ENCODE data around the gene ABAT. TPM values are rescaled to one million over a fixed set of nuclear protein-coding genes. Genes with fewer than 3 reads are reported as not detected.

The ABAT gene
- total RNA-seq, 2 experiments from 2014 or later = 2.9 to 3.0 TPM

- ATAC-seq (no peak), DNase-seq (no peak)
- peaks cover 4% of the 10 kb centered on the region for H3K4me1 Mint-ChIP-seq (ENCODE audit: low read depth)
- CTCF ChIA-PET = no interaction called here
- H3K27me3 Mint-ChIP-seq (ENCODE audit: low read depth) = no peaks in the 10 kb centered on the region
- no peaks in the 10 kb centered on the region for H3K9me3 Mint-ChIP-seq (ENCODE audit: insufficient read depth)
- no peaks in the 10 kb centered on the region for H3K36me3 Mint-ChIP-seq (ENCODE audit: low read depth)
- POLR2A ChIA-PET = no interaction called here
- H3K27ac Mint-ChIP-seq = no peak overlapping the region
- no peak overlapping the region for H3K4me3 Mint-ChIP-seq
These were observed 52.9 kb downstream of the ABAT start for GRCh38 chr16:8727131-8727806.

- Mint-ChIP-seq H3K9me3 (ENCODE audit: insufficient read depth) (no peaks in the 10 kb centered on the region), H3K4me3 (no peak overlapping the region), H3K36me3 (ENCODE audit: low read depth) (no peaks in the 10 kb centered on the region), H3K4me1 (ENCODE audit: low read depth) (peaks cover 4% of the 10 kb centered on the region), H3K27ac (no peak overlapping the region), H3K27me3 (ENCODE audit: low read depth) (no peaks in the 10 kb centered on the region)
- ChIA-PET POLR2A (no interaction called here), CTCF (no interaction called here)
- ATAC-seq = no peak
- DNase-seq = no peak
These were observed 53.6 kb downstream of the ABAT start for GRCh38 chr16:8727857-8728618.

GRCh38 chr16:8729779-8730334 is 55.4 kb downstream of the ABAT start:
- no peaks in the 10 kb centered on the region for H3K9me3 Mint-ChIP-seq (ENCODE audit: insufficient read depth)

GRCh38 chr16:8730335-8730915 is 56.0 kb downstream of the ABAT start:
- ChIA-PET CTCF (no interaction called here), POLR2A (no interaction called here)
- no peaks in the 10 kb centered on the region for H3K9me3 Mint-ChIP-seq (ENCODE audit: insufficient read depth)
- ATAC-seq = no peak
- no peak overlapping the region for H3K4me3 Mint-ChIP-seq
- H3K27me3 Mint-ChIP-seq (ENCODE audit: low read depth) = no peaks in the 10 kb centered on the region
- H3K36me3 Mint-ChIP-seq (ENCODE audit: low read depth) = no peaks in the 10 kb centered on the region
- H3K27ac Mint-ChIP-seq = no peak overlapping the region
- no peak for DNase-seq
- H3K4me1 Mint-ChIP-seq (ENCODE audit: low read depth) = peaks cover 4% of the 10 kb centered on the region

More at GRCh38 chr16:8729779-8730334, 55.4 kb downstream of the ABAT start:
- DNase-seq = no peak
- Mint-ChIP-seq H3K4me3 (no peak overlapping the region), H3K27ac (no peak overlapping the region), H3K27me3 (ENCODE audit: low read depth) (no peaks in the 10 kb centered on the region), H3K36me3 (ENCODE audit: low read depth) (no peaks in the 10 kb centered on the region), H3K4me1 (ENCODE audit: low read depth) (peaks cover 4% of the 10 kb centered on the region)
- ATAC-seq = no peak
- ChIA-PET CTCF (no interaction called here), POLR2A (no interaction called here)

GRCh38 chr16:8733849-8734540 is 59.6 kb downstream of the ABAT start:
- Mint-ChIP-seq H3K27ac (no peak overlapping the region), H3K4me1 (ENCODE audit: low read depth) (peaks cover 4% of the 10 kb centered on the region), H3K36me3 (ENCODE audit: low read depth) (no peaks in the 10 kb centered on the region), H3K4me3 (no peak overlapping the region), H3K27me3 (ENCODE audit: low read depth) (no peaks in the 10 kb centered on the region), H3K9me3 (ENCODE audit: insufficient read depth) (no peaks in the 10 kb centered on the region)
- ATAC-seq (no peak), DNase-seq (no peak)
- POLR2A ChIA-PET = no interaction called here
- CTCF ChIA-PET = no interaction called here

- no peaks in the 10 kb centered on the region for H3K36me3 Mint-ChIP-seq (ENCODE audit: low read depth)
- no peaks in the 10 kb centered on the region for H3K27me3 Mint-ChIP-seq (ENCODE audit: low read depth)
- ATAC-seq (no peak), DNase-seq (no peak)
- H3K4me3 Mint-ChIP-seq = no peak overlapping the region
- no peaks in the 10 kb centered on the region for H3K4me1 Mint-ChIP-seq (ENCODE audit: low read depth)
- ChIA-PET POLR2A (no interaction called here), CTCF (no interaction called here)
- no peaks in the 10 kb centered on the region for H3K9me3 Mint-ChIP-seq (ENCODE audit: insufficient read depth)
- no peak overlapping the region for H3K27ac Mint-ChIP-seq
These were observed 61.2 kb downstream of the ABAT start for GRCh38 chr16:8735574-8735973.

GRCh38 chr16:8736123-8736668 is 61.8 kb downstream of the ABAT start:
- Mint-ChIP-seq H3K27me3 (ENCODE audit: low read depth) (no peaks in the 10 kb centered on the region), H3K27ac (no peak overlapping the region), H3K36me3 (ENCODE audit: low read depth) (no peaks in the 10 kb centered on the region), H3K4me3 (no peak overlapping the region), H3K9me3 (ENCODE audit: insufficient read depth) (no peaks in the 10 kb centered on the region), H3K4me1 (ENCODE audit: low read depth) (no peaks in the 10 kb centered on the region)
- DNase-seq (no peak), ATAC-seq (no peak)
- ChIA-PET CTCF (no interaction called here), POLR2A (no interaction called here)

- H3K4me1 Mint-ChIP-seq (ENCODE audit: low read depth) = no peaks in the 10 kb centered on the region
- DNase-seq (no peak), ATAC-seq (no peak)
- H3K27me3 Mint-ChIP-seq (ENCODE audit: low read depth) = no peaks in the 10 kb centered on the region
- H3K36me3 Mint-ChIP-seq (ENCODE audit: low read depth) = no peaks in the 10 kb centered on the region
- H3K4me3 Mint-ChIP-seq = no peak overlapping the region
- no peak overlapping the region for H3K27ac Mint-ChIP-seq
- no peaks in the 10 kb centered on the region for H3K9me3 Mint-ChIP-seq (ENCODE audit: insufficient read depth)
- POLR2A ChIA-PET = no interaction called here
- CTCF ChIA-PET = no interaction called here
These were observed 64.7 kb downstream of the ABAT start for GRCh38 chr16:8739151-8739550.

- Mint-ChIP-seq H3K27ac (no peak overlapping the region), H3K4me1 (ENCODE audit: low read depth) (no peaks in the 10 kb centered on the region), H3K36me3 (ENCODE audit: low read depth) (no peaks in the 10 kb centered on the region), H3K4me3 (no peak overlapping the region), H3K9me3 (ENCODE audit: insufficient read depth) (no peaks in the 10 kb centered on the region), H3K27me3 (ENCODE audit: low read depth) (no peaks in the 10 kb centered on the region)
- POLR2A ChIA-PET = interaction anchor here (0.6 kb wide), 1 partner anchor 16 kb away, joined by 3 read pairs; no protein-coding TSS in a partner anchor
- ATAC-seq (no peak), DNase-seq (no peak)
- CTCF ChIA-PET = no interaction called here
These were observed 65.7 kb downstream of the ABAT start for GRCh38 chr16:8739989-8740704.

GRCh38 chr16:8740775-8741355 is 66.4 kb downstream of the ABAT start:
- Mint-ChIP-seq H3K4me1 (ENCODE audit: low read depth) (no peaks in the 10 kb centered on the region), H3K36me3 (ENCODE audit: low read depth) (no peaks in the 10 kb centered on the region), H3K9me3 (ENCODE audit: insufficient read depth) (no peaks in the 10 kb centered on the region), H3K4me3 (no peak overlapping the region), H3K27ac (no peak overlapping the region), H3K27me3 (ENCODE audit: low read depth) (no peaks in the 10 kb centered on the region)
- POLR2A ChIA-PET = interaction anchor here (0.6 kb wide), 1 partner anchor 15 kb away, joined by 3 read pairs; no protein-coding TSS in a partner anchor
- CTCF ChIA-PET = no interaction called here
- no peak for ATAC-seq
- DNase-seq = no peak

GRCh38 chr16:8741636-8742035 is 67.2 kb downstream of the ABAT start:
- Mint-ChIP-seq H3K27me3 (ENCODE audit: low read depth) (no peaks in the 10 kb centered on the region), H3K4me1 (ENCODE audit: low read depth) (no peaks in the 10 kb centered on the region), H3K4me3 (no peak overlapping the region), H3K9me3 (ENCODE audit: insufficient read depth) (no peaks in the 10 kb centered on the region), H3K27ac (no peak overlapping the region), H3K36me3 (ENCODE audit: low read depth) (no peaks in the 10 kb centered on the region)
- DNase-seq (no peak), ATAC-seq (no peak)
- POLR2A ChIA-PET = no interaction called here
- CTCF ChIA-PET = no interaction called here
